Heart left ventricle (tissue), 16 donors: ENCODE results near the gene PFKP. TPM values are rescaled to one million over a fixed set of nuclear protein-coding genes. Genes with fewer than 3 reads are reported as not detected.

Source experiments
- ATAC-seq, 4 donors: fragments of 200-7000 bp; cut with Tn5 transposase; one replicate each; pipeline ENCODE4 v1.9.1; 2020 to 2022; ENCODE audit warnings: moderate library complexity in 4 of 4, mild to moderate bottlenecking in 3 of 4, moderate number of reproducible peaks in 1 of 4
- DNase-seq, 5 donors: peaks; one replicate each; pipeline ENCODE4 v3.0.0-alpha.2; 2020
- H3K27ac ChIP-seq, 12 donors: fragments of 200-600 bp; sonication (generic) in 4 of 12; one replicate each; pipeline versions ENCODE4 v1.5.0 to v1.8.0; 2016 to 2022; ENCODE audit warnings: mild to moderate bottlenecking in 2 of 12
- H3K27me3 ChIP-seq, 9 donors: fragments of 200-600 bp; sonication (generic) in 2 of 9; one replicate each; pipeline versions ENCODE4 v1.5.1 to v1.8.0; 2016 to 2022; ENCODE audit warnings: mild to moderate bottlenecking in 3 of 9
- H3K36me3 ChIP-seq, 9 donors: fragments of 200-600 bp; sonication (generic) in 2 of 9; one replicate each; pipeline versions ENCODE4 v1.5.0 to v1.8.0; 2018 to 2022; ENCODE audit warnings: mild to moderate bottlenecking in 2 of 9
- H3K4me1 ChIP-seq, 12 donors: fragments of 200-600 bp; sonication (generic) in 4 of 12; one replicate each; pipeline versions ENCODE4 v1.5.0 to v1.8.0; 2016 to 2022; ENCODE audit warnings: mild to moderate bottlenecking in 3 of 12
- H3K4me3 ChIP-seq, 12 donors: fragments of 200-600 bp; sonication (generic) in 4 of 12; one replicate each; pipeline versions ENCODE4 v1.5.0 to v1.8.0; 2017 to 2022; ENCODE audit warnings: mild to moderate bottlenecking in 9 of 12, moderate library complexity in 4 of 12
- H3K9me3 ChIP-seq, 12 donors: fragments of 200-600 bp; sonication (generic) in 4 of 12; one replicate each; pipeline versions ENCODE4 v1.5.0 to v1.8.0; 2016 to 2022; ENCODE audit warnings: mild to moderate bottlenecking in 1 of 12
- POLR2A ChIP-seq, 2 donors: fragments of 450-650 bp; IDR thresholded peaks; one replicate each; pipeline ENCODE4 v1.6.1; 2017; ENCODE audit warnings: antibody characterized with exemption in 2 of 2, mild to moderate bottlenecking in 2 of 2, moderate library complexity in 2 of 2
- WGBS, 4 donors: extraction: QIAGEN DNeasy Blood & Tissue Kit in 2 of 4; methylation state at CpG; one replicate each; pipeline versions ENCODE4 v1.1.5 to v1.1.7; 2013 to 2018; 5-methylcytosine and 5-hydroxymethylcytosine counted together
- intact Hi-C, 10 donors: fragments of 100-400 bp; cut with DNase I; formaldehyde crosslinking; loops; one replicate each; pipeline versions ENCODE4 v1.11.1 to v1.14.2; 2022
- polyA plus RNA-seq, 2 donors: library from polyadenylated mRNA; stranded (reverse); fragments of 200-250 nt; gene quantifications; one replicate each; pipeline ENCODE4 v1.2.3, GENCODE V29; 2013
- total RNA-seq, 9 donors: library from RNA; depleted of rRNA in 2 of 9; stranded (reverse); fragments of >200 nt in 2 of 9; fragmentation: NEBNext Ultra II Directional in 3 of 9; extraction: Animal tissue kit (Norgen Biotek cat#: 25700) in 3 of 9; gene quantifications; one replicate each; pipeline versions ENCODE4 v1.1.0 to v1.2.4, GENCODE V29; 2016 to 2023
- TF ChIP-seq, protein P1 (sequence below), 12 donors: fragments of 200-600 bp; sonication (generic) in 4 of 12; IDR thresholded peaks; one replicate each; pipeline versions ENCODE4 v1.5.0 to v1.8.0; 2018 to 2022; ENCODE audit warnings: antibody characterized with exemption in 12 of 12, mild to moderate bottlenecking in 5 of 12
- donor health status: ischemic (EF 13 %, LVEDD 7.1; RV severe dilation, severe dysfunction).
- donor health status: healthy with polysubstance abuse.
- donor health status: DM: no; HTN: yes; CAD: no.
- donor health status: DM: no; HTN: no; CAD: no.
- donor health status: ischemic (EF 25% LVEDD 6.9; RV normal size, moderate dysfunction).
- donor health status: ischemic (EF 25% LVEDD 5.7; RV mildly dilated, moderate dysfunction).
- donor health status: healthy.
- donor health status: DM: yes; HTN: yes; CAD: no.
- donor health status: ischemic (EF 35%, LVEDD 5.7; RV mildly dilated, moderate dysfunction).
- donor health status: nonischemic (EF 11% LVEDD 7.7; RV severe dilation, severe dysfunction).
- donor health status: DM: yes; HTN: yes; CAD: no.
- donor health status: PGD.
- donor health status: ischemic (EF 29% LVEDD 5.4; RV normal size, mild dysfunction).
- donor health status: nonischemic (EF 23%, LVEDD 6.1; RV moderate dilation, normal function).

PFKP gene
- total and polyA plus RNA-seq, 11 donors, result 68.0 to 318 (median 183) TPM

DNA sequence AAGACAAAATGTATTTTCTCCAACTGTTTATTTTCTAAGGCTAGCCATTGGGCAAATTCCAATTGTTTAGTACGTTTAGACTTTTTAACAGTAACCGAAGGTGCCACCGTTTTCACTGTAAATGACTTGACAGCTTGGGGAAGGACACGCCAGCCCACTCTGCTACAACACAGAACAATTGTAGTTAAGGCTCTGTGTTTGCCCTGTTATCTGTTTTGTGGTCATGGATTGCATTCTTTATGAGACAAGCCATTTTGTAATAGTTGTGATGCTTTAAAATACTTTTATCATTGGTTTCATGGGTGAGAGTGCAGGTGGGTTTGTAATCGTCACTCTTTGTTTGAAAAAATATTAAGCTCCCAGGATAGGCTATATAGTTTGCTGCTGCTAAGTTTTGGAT is 111.8 kb downstream of the PFKP start:
- Histone ChIP-seq H3K36me3 (no peaks in the 10 kb centered on the region), H3K4me3 (no peak overlapping the region), H3K27me3 (no peaks in the 10 kb centered on the region), H3K9me3 (no peaks in the 10 kb centered on the region), H3K4me1 (peaks cover 0 to 4% (median 0%) of the 10 kb centered on the region in 12 donors), H3K27ac (no peak overlapping the region)
- ATAC-seq, result no peak
- TF ChIP-seq POLR2A (IDR thresholded peaks at IDR 0.05), result no peak
- TF ChIP-seq, protein P1, sequence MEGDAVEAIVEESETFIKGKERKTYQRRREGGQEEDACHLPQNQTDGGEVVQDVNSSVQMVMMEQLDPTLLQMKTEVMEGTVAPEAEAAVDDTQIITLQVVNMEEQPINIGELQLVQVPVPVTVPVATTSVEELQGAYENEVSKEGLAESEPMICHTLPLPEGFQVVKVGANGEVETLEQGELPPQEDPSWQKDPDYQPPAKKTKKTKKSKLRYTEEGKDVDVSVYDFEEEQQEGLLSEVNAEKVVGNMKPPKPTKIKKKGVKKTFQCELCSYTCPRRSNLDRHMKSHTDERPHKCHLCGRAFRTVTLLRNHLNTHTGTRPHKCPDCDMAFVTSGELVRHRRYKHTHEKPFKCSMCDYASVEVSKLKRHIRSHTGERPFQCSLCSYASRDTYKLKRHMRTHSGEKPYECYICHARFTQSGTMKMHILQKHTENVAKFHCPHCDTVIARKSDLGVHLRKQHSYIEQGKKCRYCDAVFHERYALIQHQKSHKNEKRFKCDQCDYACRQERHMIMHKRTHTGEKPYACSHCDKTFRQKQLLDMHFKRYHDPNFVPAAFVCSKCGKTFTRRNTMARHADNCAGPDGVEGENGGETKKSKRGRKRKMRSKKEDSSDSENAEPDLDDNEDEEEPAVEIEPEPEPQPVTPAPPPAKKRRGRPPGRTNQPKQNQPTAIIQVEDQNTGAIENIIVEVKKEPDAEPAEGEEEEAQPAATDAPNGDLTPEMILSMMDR (IDR thresholded peaks at IDR 0.05), result no peak
- intact Hi-C loops, result no loop called here
- DNase-seq, result no peak
- 85 to 90% (median 87%) methylated on average over 5 of the region's 5 CpGs for WGBS, 4 donors

DNA sequence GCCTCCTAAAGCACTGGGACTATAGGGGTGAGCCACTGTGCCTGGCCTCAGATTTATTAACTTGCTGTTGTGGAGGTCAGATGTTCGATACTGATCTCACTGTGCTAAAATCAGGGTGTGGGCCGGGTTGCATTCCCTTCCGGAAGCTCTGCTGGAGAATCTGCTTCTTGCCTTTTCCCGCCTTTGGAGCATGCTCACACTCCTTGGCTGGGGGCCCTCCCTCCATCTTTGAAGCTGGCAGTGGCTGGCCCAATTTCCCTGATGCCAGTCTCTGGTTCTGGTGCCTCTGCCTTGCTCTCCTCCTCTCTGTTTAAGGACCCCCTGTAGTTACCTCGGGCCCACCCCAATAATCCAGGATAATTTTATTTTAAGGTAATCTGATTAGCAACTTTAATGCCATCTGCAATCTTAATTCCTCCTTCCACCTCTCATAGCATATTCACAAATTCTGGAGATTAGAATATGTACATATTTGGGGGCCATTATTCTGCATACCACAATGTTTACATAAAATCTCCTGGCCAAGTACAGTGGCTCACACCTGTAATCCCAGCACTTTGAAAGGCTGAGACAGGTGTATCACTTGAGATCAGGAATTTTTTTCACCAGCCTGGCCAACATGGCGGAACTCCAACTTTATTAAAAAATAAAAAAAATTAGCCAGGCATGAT is 113.1 kb downstream of the PFKP start:
- H3K4me3 ChIP-seq, result no peak overlapping the region
- ATAC-seq, result no peak
- no peak for TF ChIP-seq POLR2A (IDR thresholded peaks at IDR 0.05)
- TF ChIP-seq, protein P1 (IDR thresholded peaks at IDR 0.05), result no peak
- no peaks in the 10 kb centered on the region for H3K36me3 ChIP-seq
- WGBS, 4 donors, result 87 to 91% (median 88%) methylated on average over 6 of the region's 6 CpGs
- intact Hi-C loops, result no loop called here
- no peak overlapping the region for H3K27ac ChIP-seq
- DNase-seq, result no peak
- H3K4me1 ChIP-seq, result peaks cover 0 to 4% (median 0%) of the 10 kb centered on the region in 12 donors
- no peaks in the 10 kb centered on the region for H3K9me3 ChIP-seq
- no peaks in the 10 kb centered on the region for H3K27me3 ChIP-seq

DNA sequence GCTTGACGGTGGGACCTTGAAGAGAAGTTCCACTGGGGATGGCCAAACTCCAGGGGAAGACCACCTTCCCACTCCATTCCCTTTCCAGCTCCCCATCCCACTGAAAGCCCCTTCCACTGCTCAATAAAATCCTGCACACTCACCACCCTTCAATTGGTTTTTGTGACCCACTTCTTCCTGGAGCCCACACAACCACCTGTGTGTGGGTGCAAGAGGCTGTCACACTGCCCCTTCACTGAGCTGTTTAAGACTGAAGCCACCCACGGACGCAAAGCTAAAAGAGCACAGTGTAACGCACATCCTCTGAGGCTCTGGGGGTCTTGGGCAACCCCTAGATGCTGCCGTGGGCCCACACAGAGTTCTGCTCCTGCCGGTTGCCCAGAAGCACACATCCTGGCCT is 118.0 kb downstream of the PFKP start:
- TF ChIP-seq, protein P1 (IDR thresholded peaks at IDR 0.05), result no peak
- no peak for TF ChIP-seq POLR2A (IDR thresholded peaks at IDR 0.05)
- Histone ChIP-seq H3K4me3 (no peak overlapping the region), H3K27me3 (no peaks in the 10 kb centered on the region), H3K27ac (no peak overlapping the region), H3K9me3 (no peaks in the 10 kb centered on the region), H3K36me3 (no peaks in the 10 kb centered on the region), H3K4me1 (peaks cover 0 to 4% (median 0%) of the 10 kb centered on the region in 12 donors)
- DNase-seq (no peak), ATAC-seq (no peak)
- intact Hi-C loops, result no loop called here
- WGBS, 4 donors, result 95 to 98% (median 97%) methylated on average over 6 of the region's 6 CpGs

DNA sequence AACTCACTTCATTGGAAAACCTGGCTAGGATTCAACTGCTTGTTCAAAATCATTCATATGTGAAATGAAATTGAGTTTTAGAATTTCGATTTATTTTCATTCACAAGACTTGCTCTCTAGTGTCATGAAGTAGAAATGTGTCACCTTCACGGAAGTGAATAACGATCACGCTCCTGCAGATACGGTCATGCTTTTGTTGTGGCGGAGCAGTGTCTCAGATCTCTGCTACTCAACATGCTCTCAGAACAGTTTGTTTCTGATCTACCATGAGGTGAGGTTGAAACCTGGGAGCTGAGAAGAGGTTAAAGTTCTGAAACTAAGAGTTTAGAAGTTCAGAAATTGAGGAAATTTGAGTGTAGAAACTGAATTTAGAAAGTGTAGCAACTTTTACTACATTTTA is 119.0 kb downstream of the PFKP start:
- intact Hi-C loops, result no loop called here
- WGBS, 4 donors, result 84 to 94% (median 92%) methylated on average over 6 of the region's 6 CpGs
- Histone ChIP-seq H3K4me3 (no peak overlapping the region), H3K27me3 (no peaks in the 10 kb centered on the region), H3K36me3 (no peaks in the 10 kb centered on the region), H3K27ac (no peak overlapping the region), H3K9me3 (no peaks in the 10 kb centered on the region), H3K4me1 (peaks cover 0 to 4% (median 0%) of the 10 kb centered on the region in 12 donors)
- ATAC-seq (no peak), DNase-seq (no peak)
- TF ChIP-seq, protein P1 (IDR thresholded peaks at IDR 0.05), result no peak
- TF ChIP-seq POLR2A (IDR thresholded peaks at IDR 0.05), result no peak

Other genes starting within 250 kb of the PFKP start
- 100 to 1,000 TPM in 3 of 9 donors, 10 to 100 TPM in 6; 65.8 to 128 (median 93.0) TPM for gene PITRM1, start 105.2 kb downstream of the PFKP start, total RNA-seq
- gene PITRM1, start 105.2 kb downstream of the PFKP start, polyA plus RNA-seq, result 10 to 100 TPM; 68.0 to 73.8 TPM